ENCODE measurements around the gene GTF2IRD1. TPM values are rescaled to one million over a fixed set of nuclear protein-coding genes. Genes with fewer than 3 reads are reported as not detected.

The GTF2IRD1 gene
- polyA plus RNA-seq, 3 donors, result not detected

- H3K27ac ChIP-seq (ENCODE audit: low read depth in 1 of 2, low read length in 2 of 2), result no peak overlapping the region
- no peak for TF ChIP-seq CTCF (IDR thresholded peaks at IDR 0.05)
- peaks cover 0 to 19% of the 10 kb centered on the region in 2 donors for H3K27me3 ChIP-seq (ENCODE audit: control insufficient read depth in 2 of 2, insufficient read depth in 2 of 2, low read length in 2 of 2)
- peaks cover 14 to 15% of the 10 kb centered on the region in 2 donors for H3K4me1 ChIP-seq (ENCODE audit: control insufficient read depth in 1 of 2, insufficient read depth in 2 of 2, low read length in 2 of 2)
- no peak overlapping the region for H3K4me3 Mint-ChIP-seq
- peaks cover 0 to 5% (median 0%) of the 10 kb centered on the region in 7 donors for H3K9me3 Mint-ChIP-seq
- no peaks in the 10 kb centered on the region for H4K20me1 ChIP-seq (ENCODE audit: insufficient read depth, low read length)
- no peak overlapping the region for H3K4me2 ChIP-seq (replicated peaks; ENCODE audit: extremely low read depth, low read length, poor library complexity, severe bottlenecking)
- intact Hi-C loops (cut with micrococcal nuclease), result no loop called here
- 100% methylated on average over 2 of the region's 8 CpGs for WGBS (ENCODE audit: insufficient coverage)
- no peak overlapping the region for H3K4me3 ChIP-seq (replicated peaks in 1 of 3; ENCODE audit: low read depth in 2 of 3, low read length in 3 of 3)
- DNase-seq, result no peak
- no peaks in the 10 kb centered on the region for H3K79me2 ChIP-seq (ENCODE audit: insufficient read depth, low read length)
- H3K9me3 ChIP-seq (replicated peaks in 1 of 2; ENCODE audit: control insufficient read depth in 1 of 2, insufficient read depth in 1 of 2, low read length in 2 of 2), result no peaks in the 10 kb centered on the region
- H2AFZ ChIP-seq (ENCODE audit: insufficient read depth, low read depth, low read length, poor library complexity, severe bottlenecking), result no peak overlapping the region
- peaks cover 24% of the 10 kb centered on the region for H3K4me1 Mint-ChIP-seq
- peaks cover 2 to 3% of the 10 kb centered on the region in 2 donors for H3K36me3 Mint-ChIP-seq
- H3K9ac ChIP-seq (ENCODE audit: insufficient read depth, low read length, poor library complexity, severe bottlenecking), result no peak overlapping the region
- H3K36me3 ChIP-seq (replicated peaks in 1 of 2; ENCODE audit: control insufficient read depth in 1 of 2, insufficient read depth in 2 of 2, low read length in 2 of 2), result no peaks in the 10 kb centered on the region
- peaks cover 27 to 39% (median 30%) of the 10 kb centered on the region in 3 donors for H3K27me3 Mint-ChIP-seq (ENCODE audit: low read depth in 3 of 3)
- H3K27ac Mint-ChIP-seq, result no peak overlapping the region
Observed at GRCh38 chr7:74475987-74476350, 22.3 kb downstream of the GTF2IRD1 start.

- Histone ChIP-seq H3K27ac (ENCODE audit: low read depth in 1 of 2, low read length in 2 of 2) (no peak overlapping the region), H3K4me3 (replicated peaks in 1 of 3; ENCODE audit: low read depth in 2 of 3, low read length in 3 of 3) (no peak overlapping the region), H3K27me3 (ENCODE audit: control insufficient read depth in 2 of 2, insufficient read depth in 2 of 2, low read length in 2 of 2) (peaks cover 0 to 25% of the 10 kb centered on the region in 2 donors), H3K4me2 (replicated peaks; ENCODE audit: extremely low read depth, low read length, poor library complexity, severe bottlenecking) (no peak overlapping the region), H2AFZ (ENCODE audit: insufficient read depth, low read depth, low read length, poor library complexity, severe bottlenecking) (no peak overlapping the region), H3K9ac (ENCODE audit: insufficient read depth, low read length, poor library complexity, severe bottlenecking) (no peak overlapping the region), H3K79me2 (ENCODE audit: insufficient read depth, low read length) (no peaks in the 10 kb centered on the region), H3K4me1 (ENCODE audit: control insufficient read depth in 1 of 2, insufficient read depth in 2 of 2, low read length in 2 of 2) (peaks cover 20 to 21% of the 10 kb centered on the region in 2 donors), H3K36me3 (replicated peaks in 1 of 2; ENCODE audit: control insufficient read depth in 1 of 2, insufficient read depth in 2 of 2, low read length in 2 of 2) (no peaks in the 10 kb centered on the region), H4K20me1 (ENCODE audit: insufficient read depth, low read length) (no peaks in the 10 kb centered on the region), H3K9me3 (replicated peaks in 1 of 2; ENCODE audit: control insufficient read depth in 1 of 2, insufficient read depth in 1 of 2, low read length in 2 of 2) (no peaks in the 10 kb centered on the region)
- DNase-seq, result no peak
- Mint-ChIP-seq H3K4me1 (peaks cover 31% of the 10 kb centered on the region), H3K9me3 (peaks cover 0 to 5% (median 0%) of the 10 kb centered on the region in 7 donors), H3K36me3 (peaks cover 2 to 3% of the 10 kb centered on the region in 2 donors), H3K4me3 (no peak overlapping the region), H3K27me3 (ENCODE audit: low read depth in 3 of 3) (peaks cover 32 to 46% (median 33%) of the 10 kb centered on the region in 3 donors), H3K27ac (peak overlapping the region in 4 of 7 donors; percentile 10 to 76 (median 70))
- 93% methylated on average over 7 of the region's 8 CpGs for WGBS (ENCODE audit: insufficient coverage)
- intact Hi-C loops (cut with micrococcal nuclease), result no loop called here
- TF ChIP-seq CTCF (IDR thresholded peaks at IDR 0.05), result no peak
Observed at GRCh38 chr7:74476626-74477025, 22.9 kb downstream of the GTF2IRD1 start.

Measured in CD14-positive monocyte (primary cell).